IgD-negative memory B cell (primary cell): ENCODE data around the gene CREBBP. TPM values are rescaled to one million over a fixed set of nuclear protein-coding genes. Genes with fewer than 3 reads are reported as not detected.
A peak's percentile ranks its signal among the peaks of the same experiment; 100 is the strongest.
"Not testable (repeated sequence)": the region's sequence is repeated elsewhere in the genome, so short reads cannot be mapped to it uniquely, and the experiment has no call there.

Experiments used
- H3K27ac Mint-ChIP-seq, 3 donors: one replicate each; pipeline ENCODE4 v1.8.0; 2020 to 2022; ENCODE audit warnings: mild to moderate bottlenecking in 3 of 3, mixed read lengths in 3 of 3, moderate library complexity in 1 of 3
- H3K27me3 Mint-ChIP-seq: one replicate; pipeline ENCODE4 v1.8.0; 2021; ENCODE audit warnings: mixed read lengths
- H3K36me3 Mint-ChIP-seq: one replicate; pipeline ENCODE4 v1.8.0; 2020; ENCODE audit warnings: mild to moderate bottlenecking, mixed read lengths
- H3K4me1 Mint-ChIP-seq, 3 donors: one replicate each; pipeline ENCODE4 v1.8.0; 2020 to 2022; ENCODE audit warnings: mixed read lengths in 3 of 3, mild to moderate bottlenecking in 1 of 3
- H3K4me3 Mint-ChIP-seq, 4 donors: one replicate each; pipeline ENCODE4 v1.8.0; 2020 to 2022; ENCODE audit warnings: mild to moderate bottlenecking in 4 of 4, mixed read lengths in 4 of 4, moderate library complexity in 3 of 4
- H3K9me3 Mint-ChIP-seq, 3 donors: one replicate each; pipeline ENCODE4 v1.8.0; 2020 to 2021; ENCODE audit warnings: mixed read lengths in 3 of 3, mild to moderate bottlenecking in 1 of 3
- polyA plus RNA-seq: library from polyadenylated mRNA; unstranded; fragments of 300-500 nt; fragmentation: Illumina TruSeq; gene quantifications from one replicate; pipeline ENCODE4 v1.2.3, GENCODE V29; 2021

CREBBP gene
- polyA plus RNA-seq, 1 donor from 2014 or later, result 18.5 TPM

DNA sequence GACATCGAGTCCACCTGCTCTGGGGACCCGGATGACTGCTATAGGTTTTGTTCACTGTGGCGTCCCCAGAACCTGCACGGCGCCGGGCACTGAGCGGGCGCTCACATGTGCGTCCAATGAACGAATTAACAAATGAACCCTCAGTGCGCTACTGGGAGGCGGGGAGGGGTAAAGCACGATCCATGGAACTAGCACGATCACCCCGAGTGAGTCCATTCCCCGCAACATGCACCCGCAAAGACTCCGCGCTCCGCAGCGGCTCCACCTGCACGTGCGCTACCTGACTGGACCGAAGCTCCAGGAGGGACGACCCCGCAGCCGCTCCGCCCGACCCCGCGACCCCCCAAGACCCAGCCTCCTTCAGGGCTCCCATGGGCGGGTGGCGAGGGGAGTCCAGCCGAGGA, 163.7 kb downstream of the CREBBP start:
- Mint-ChIP-seq H3K27me3 (no peaks in the 10 kb centered on the region), H3K27ac (peak overlapping the region in 2 of 3 donors; percentile 87 to 88), H3K9me3 (peaks cover 0 to 1% (median 0%) of the 10 kb centered on the region in 3 donors), H3K36me3 (no peaks in the 10 kb centered on the region), H3K4me3 (peak overlapping the region; percentile 91 to 97 (median 94)), H3K4me1 (peaks cover 17 to 27% (median 20%) of the 10 kb centered on the region in 3 donors)

DNA sequence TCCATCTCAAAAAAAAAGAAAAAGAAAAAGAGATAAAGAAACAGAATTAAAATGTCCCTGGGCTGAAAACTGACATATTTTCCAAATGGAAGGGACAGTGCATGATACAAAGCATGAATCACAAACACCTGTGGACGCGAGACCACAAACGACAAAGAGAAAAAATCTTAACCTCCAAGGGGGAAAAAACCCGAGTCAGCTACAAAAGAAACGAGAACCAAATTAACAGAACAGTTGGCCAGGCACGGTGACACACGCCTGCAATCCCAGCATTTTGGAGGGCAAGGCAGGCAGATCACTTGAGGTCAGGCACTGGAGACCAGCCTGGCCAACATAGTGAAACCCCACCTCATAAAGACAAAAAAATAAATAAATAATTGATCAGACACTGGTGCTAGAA, 165.1 kb downstream of the CREBBP start:
- no peaks in the 10 kb centered on the region for H3K36me3 Mint-ChIP-seq
- peak overlapping the region in 3 of 4 donors; percentile 30 to 49 (median 40) for H3K4me3 Mint-ChIP-seq

DNA sequence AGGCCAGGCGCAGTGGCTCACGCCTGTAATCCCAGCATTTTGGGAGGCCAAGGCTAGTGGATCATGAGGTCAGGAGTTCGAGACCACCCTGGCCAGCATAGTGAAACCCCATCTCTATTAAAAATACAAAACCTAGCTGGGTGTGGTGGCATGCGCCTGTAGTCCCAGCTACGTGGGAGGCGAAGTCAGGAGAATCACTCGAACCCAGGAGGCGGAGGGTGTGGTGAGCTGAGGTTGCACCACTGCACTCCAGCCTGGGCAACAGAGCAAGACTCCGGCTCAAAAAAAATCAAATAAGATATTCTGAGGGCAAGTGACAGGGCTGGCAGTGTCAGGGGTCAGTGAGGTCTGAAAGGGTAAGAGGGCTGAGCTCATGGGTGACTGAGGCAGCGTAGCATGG, 166.1 kb downstream of the CREBBP start:
- H3K9me3 Mint-ChIP-seq, H3K36me3 Mint-ChIP-seq, H3K27me3 Mint-ChIP-seq: not testable (repeated sequence)
- Mint-ChIP-seq H3K4me3 (peak overlapping the region in 1 of 4 donors; percentile 40), H3K4me1 (peaks cover 17 to 27% (median 23%) of the 10 kb centered on the region in 3 donors), H3K27ac (peak overlapping the region in 2 of 3 donors; percentile 35 to 84)

More for the DNA sequence above, 165.1 kb downstream of the CREBBP start:
- H3K9me3 Mint-ChIP-seq, result peaks cover 0 to under 1% (median 0%) of the 10 kb centered on the region in 3 donors
- H3K27me3 Mint-ChIP-seq, result no peaks in the 10 kb centered on the region
- peaks cover 17 to 27% (median 23%) of the 10 kb centered on the region in 3 donors for H3K4me1 Mint-ChIP-seq
- peak overlapping the region in 1 of 3 donors; percentile 84 for H3K27ac Mint-ChIP-seq

DNA sequence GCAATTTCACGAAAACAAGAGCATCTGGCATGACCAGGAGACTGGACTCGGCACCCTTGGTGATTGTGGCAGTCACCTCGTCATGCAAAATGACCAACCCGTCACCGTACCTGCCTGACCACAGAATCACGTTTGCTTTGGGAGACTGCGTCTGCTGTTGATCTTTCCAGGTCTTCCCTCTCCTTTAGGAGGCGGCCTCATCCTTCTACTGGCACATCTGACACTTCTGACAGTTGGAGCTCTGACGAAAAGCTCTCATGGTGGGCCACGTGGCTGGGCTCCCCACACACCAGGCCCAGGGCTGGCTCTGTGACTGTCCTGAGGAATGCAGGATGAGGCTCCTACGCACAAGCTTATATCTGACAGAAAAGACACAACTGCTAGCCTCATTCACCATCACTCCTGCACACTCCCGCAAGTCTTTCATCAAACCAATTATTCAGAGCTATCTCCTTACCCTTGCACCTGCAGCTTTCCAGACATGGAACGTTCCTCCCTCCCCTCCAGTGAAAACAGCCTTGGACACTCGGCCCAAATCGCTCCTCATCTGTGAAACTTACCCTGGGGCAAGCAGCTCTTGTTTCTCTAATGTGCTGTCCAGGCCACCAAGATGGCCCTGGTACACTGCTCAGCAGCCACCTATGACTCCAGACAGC, 166.8 kb downstream of the CREBBP start:
- Mint-ChIP-seq H3K27ac (peak overlapping the region in 1 of 3 donors; percentile 74), H3K4me3 (peak overlapping the region in 2 of 4 donors; percentile 40 to 49), H3K36me3 (no peaks in the 10 kb centered on the region), H3K4me1 (peaks cover 17 to 27% (median 23%) of the 10 kb centered on the region in 3 donors), H3K9me3 (no peaks in the 10 kb centered on the region), H3K27me3 (no peaks in the 10 kb centered on the region)

DNA sequence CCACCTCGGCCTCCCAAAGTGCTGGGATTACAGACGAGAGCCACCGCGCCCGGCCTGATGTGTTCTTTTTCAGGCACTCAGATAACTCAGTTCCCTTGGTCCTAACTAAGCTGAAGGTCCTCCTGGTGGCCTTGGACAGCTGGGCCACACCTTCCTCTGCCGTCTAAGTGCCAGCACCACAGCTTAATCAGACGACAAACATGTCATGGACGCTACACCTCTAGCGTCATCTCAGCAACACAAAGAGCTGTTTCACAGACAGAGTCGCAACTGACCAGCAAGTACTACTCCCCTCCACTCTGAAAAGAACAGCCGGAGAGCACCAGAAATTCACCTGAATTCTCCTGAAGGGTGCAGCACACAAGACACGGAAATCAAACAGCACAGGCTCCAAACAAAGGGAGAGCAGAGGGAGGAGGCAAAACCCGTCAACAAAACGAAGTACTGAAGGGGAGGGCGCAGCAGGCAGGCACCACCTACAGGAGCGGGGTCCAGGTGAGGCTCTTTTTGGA, 167.6 kb downstream of the CREBBP start:
- Mint-ChIP-seq H3K4me3 (peak overlapping the region in 2 of 4 donors; percentile 4 to 47), H3K9me3 (no peaks in the 10 kb centered on the region), H3K36me3 (no peaks in the 10 kb centered on the region), H3K4me1 (peaks cover 14 to 25% (median 20%) of the 10 kb centered on the region in 3 donors), H3K27me3 (no peaks in the 10 kb centered on the region), H3K27ac (no peak overlapping the region)

DNA sequence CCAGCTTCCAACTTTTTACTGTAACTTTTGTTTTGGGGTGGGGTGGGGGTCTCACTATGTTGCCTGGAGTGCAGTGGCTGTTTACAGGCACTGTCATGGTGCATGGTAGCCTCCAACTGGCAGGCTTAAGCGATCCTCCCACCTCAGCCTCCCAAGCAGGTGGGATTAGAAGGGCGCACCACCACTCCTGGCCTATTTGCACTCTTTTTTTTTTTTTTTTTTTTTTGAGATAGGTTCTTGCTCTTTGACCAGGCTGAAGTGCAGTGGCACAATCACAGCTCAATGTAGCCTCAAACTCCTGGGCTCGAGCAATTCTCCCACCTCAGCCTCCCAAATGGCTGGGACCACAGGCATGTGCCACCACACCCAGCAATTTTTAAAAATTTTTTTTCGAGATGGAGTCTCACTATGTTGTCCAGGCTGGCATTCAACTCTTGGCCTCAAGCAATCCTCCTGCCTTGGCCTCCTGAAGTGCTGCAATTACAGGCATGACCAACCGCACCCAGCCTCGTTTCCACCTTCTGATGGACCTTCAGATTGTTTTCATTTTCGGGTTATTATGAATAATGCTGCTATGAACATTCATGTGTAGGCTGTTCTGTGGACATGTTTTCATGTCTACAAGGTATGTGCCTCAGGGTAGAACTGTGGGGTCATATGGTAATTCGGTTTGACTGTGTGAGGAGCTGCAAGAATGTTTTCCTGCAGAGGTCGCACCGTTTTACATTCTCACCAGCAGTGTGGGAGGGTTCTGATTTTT, 174.1 kb downstream of the CREBBP start:
- Mint-ChIP-seq H3K4me1 (peaks cover 2 to 4% (median 4%) of the 10 kb centered on the region in 3 donors), H3K9me3 (no peaks in the 10 kb centered on the region), H3K4me3 (no peak overlapping the region), H3K27me3 (no peaks in the 10 kb centered on the region), H3K36me3 (peaks cover 4% of the 10 kb centered on the region), H3K27ac (no peak overlapping the region)

DNA sequence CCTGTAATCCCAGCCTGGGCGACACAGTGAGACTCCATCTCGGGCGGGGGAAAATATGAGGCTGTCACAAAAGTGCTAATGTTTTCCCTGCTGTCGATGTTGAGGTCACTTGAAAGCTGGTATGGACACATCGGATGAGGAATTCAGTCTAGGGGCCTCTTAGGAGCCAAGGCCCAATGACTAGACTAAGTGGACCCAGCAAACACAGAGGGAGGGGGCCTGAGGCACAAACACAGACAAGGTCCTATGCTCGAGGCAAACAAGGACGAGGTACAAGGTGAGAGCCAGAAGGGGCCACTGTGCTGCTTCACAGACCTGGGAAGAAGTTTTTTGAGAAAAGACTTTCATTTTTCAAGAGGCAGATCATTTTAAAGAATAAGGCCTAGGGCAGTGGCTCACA, 178.4 kb downstream of the CREBBP start:
- Mint-ChIP-seq H3K36me3 (peaks cover 5% of the 10 kb centered on the region), H3K4me1 (peaks cover 4 to 6% (median 5%) of the 10 kb centered on the region in 3 donors), H3K27ac (no peak overlapping the region), H3K4me3 (no peak overlapping the region), H3K9me3 (no peaks in the 10 kb centered on the region), H3K27me3 (no peaks in the 10 kb centered on the region)

DNA sequence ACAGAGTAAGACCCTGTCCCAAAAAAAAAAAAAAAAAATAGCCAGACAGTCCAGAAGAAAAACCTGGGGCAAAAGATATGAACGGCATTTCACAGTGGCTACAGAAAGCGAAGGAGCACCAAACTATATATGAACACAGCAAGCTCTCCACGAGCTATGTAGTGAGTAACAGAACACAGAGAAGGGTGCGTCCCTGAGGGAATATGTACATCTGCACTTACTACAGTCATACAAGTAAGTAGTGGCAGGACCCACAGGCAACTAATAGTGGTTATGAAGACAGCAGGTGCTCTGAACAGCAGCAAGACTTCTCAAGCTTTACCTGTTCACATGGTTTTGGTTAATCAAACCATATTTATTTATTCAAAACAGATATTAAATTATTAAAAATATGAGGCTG, 179.0 kb downstream of the CREBBP start:
- Mint-ChIP-seq H3K27ac (no peak overlapping the region), H3K27me3 (no peaks in the 10 kb centered on the region), H3K9me3 (no peaks in the 10 kb centered on the region), H3K36me3 (peaks cover 5% of the 10 kb centered on the region), H3K4me3 (peak overlapping the region in 1 of 4 donors; percentile 41), H3K4me1 (peaks cover 4 to 6% (median 5%) of the 10 kb centered on the region in 3 donors)

DNA sequence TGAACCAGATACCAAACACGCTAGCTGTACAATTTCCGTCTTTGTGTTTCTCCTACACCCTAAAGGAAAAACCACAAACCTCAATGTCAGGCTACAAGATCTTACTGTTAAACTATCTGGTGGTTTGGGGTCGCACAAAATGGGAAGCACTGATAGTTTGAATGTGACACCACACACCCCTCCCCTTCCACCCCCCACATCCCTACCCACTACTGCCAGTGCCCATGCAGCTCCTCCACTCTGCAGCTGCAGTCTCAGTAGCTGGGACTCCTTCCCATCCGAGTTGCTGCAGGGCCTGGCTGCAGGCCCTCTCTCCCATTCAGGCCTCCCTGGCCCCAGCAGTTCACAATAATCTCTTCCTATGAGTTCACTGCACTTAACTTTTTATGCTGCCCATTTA, 181.6 kb downstream of the CREBBP start:
- peaks cover 4% of the 10 kb centered on the region for H3K36me3 Mint-ChIP-seq
- no peaks in the 10 kb centered on the region for H3K9me3 Mint-ChIP-seq
- H3K27me3 Mint-ChIP-seq, result no peaks in the 10 kb centered on the region
- no peak overlapping the region for H3K4me3 Mint-ChIP-seq
- no peak overlapping the region for H3K27ac Mint-ChIP-seq
- peaks cover 0 to 8% (median 7%) of the 10 kb centered on the region in 3 donors for H3K4me1 Mint-ChIP-seq

DNA sequence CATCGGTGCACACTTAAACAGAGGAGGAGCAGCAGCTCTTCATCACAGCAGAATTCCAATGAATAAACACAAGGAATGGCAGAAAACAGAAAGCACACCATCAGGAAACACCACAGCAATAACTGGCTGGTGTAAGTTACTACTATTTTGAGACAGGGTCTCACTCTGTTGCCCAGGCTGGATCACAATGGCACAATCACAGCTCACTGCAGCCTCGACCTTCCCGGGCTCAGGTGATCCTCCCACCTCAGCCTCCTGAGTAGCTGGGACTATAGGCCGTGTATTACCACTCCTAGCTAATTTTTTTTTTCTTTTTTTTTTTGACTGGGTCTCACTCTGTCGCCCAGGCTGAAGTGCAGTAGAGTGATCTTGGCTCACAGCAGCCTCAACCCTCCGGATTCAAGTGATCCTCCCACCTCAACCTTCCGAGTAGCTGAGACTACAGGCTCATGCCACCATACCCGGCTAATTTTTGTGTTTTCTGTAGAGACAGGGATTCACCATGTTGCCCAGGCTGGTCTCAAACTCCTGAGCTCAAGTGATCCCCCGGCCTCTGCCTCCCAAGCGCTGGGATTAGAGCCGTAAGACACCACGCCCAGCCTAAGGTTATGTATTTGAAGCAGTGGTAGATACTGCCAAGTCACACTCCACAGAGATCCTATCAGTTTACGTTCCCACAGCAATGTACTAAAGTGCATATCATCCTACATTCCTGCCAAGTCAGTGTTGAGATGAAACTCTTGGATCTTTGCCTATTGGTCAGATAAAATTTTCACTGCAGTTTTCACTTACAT, 183.9 kb downstream of the CREBBP start:
- Mint-ChIP-seq H3K27me3 (no peaks in the 10 kb centered on the region), H3K27ac (no peak overlapping the region)

DNA sequence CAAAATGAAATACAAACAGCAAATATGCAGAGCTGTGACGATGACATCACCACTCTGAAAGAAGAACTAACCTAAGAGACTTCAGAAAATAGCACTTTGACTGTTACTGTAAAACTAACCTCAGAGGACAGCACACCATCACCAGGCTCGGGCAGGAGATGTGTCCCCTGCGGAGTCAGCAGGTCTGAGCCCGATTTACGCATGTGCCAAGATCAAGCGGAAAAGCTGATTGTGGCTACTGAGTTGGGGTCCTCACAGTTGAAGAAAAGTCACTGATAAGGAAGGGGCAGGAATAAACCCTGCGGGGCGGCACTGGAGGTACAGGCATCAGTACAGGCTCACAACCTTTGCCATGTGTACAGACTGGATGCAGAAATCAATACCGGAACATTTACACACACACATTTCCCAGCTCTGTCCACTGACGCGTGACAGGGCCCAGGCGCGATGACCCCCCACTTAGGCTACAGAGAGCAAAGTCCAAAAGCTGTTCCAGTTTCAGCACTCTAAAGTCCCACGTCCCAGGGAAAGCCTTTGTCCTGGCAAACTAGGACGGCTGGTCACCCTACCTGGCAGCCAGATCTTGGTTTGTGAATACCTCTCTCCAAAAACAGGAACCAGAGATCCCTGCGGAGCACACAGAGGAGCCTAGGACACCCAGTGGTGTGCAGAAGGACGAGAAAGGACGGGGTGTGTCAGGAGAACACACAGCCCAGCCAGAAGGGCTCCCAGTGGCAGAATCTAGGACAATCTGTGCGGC, 184.7 kb downstream of the CREBBP start:
- peaks cover 2% of the 10 kb centered on the region for H3K36me3 Mint-ChIP-seq
- H3K9me3 Mint-ChIP-seq, result no peaks in the 10 kb centered on the region
- H3K27ac Mint-ChIP-seq, result no peak overlapping the region
- peak overlapping the region in 1 of 4 donors; percentile 59 for H3K4me3 Mint-ChIP-seq
- H3K27me3 Mint-ChIP-seq, result no peaks in the 10 kb centered on the region
- H3K4me1 Mint-ChIP-seq, result peaks cover under 1 to 7% (median 7%) of the 10 kb centered on the region in 3 donors

More for the DNA sequence above, 183.9 kb downstream of the CREBBP start:
- peaks cover 0 to 7% (median 6%) of the 10 kb centered on the region in 3 donors for H3K4me1 Mint-ChIP-seq
- H3K9me3 Mint-ChIP-seq, result no peaks in the 10 kb centered on the region
- H3K4me3 Mint-ChIP-seq, result peak overlapping the region in 1 of 4 donors; percentile 59
- H3K36me3 Mint-ChIP-seq, result peaks cover 4% of the 10 kb centered on the region

DNA sequence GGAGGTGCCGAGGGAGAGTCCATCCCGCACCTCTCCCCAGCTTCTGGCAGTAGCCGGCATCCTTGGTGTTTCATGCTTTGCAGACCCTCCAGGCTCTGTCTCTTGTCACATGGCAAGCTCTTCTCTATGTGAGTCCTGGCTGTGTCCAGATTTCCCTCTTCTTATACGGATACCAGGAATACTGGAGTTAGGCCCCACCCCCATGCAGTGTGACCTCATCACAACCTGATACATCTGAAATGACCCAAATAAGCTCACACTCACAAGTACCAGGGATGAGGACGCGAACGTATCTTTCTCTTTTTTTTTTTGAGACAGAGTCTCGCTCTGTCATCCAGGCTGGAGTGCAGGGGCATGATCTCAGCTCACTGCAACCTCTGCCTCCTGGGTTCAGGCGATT, 186.5 kb downstream of the CREBBP start:
- Mint-ChIP-seq H3K27ac (no peak overlapping the region), H3K4me3 (no peak overlapping the region), H3K27me3 (no peaks in the 10 kb centered on the region), H3K36me3 (peaks cover 1% of the 10 kb centered on the region), H3K4me1 (peaks cover 6 to 11% (median 9%) of the 10 kb centered on the region in 3 donors), H3K9me3 (no peaks in the 10 kb centered on the region)

DNA sequence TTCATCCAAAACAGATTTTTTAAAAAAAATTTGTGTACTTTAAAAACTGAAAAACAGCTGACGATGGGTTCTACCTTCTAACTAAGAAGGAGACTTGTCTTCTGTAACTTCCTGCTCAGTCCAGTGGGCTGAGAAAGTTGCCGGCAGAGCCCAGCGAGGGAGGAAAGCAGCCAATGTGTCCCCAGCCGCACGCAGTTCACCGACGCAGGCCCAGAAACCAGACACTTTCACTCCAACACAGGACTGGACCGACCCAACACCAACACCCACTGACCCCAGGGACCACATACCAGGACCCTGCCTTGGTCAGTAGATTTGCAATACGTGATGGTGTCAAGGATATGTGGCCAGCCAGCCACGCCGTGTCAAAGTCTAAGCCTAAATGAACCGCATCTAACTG, 188.8 kb downstream of the CREBBP start:
- H3K9me3 Mint-ChIP-seq, result no peaks in the 10 kb centered on the region
- no peak overlapping the region for H3K27ac Mint-ChIP-seq
- H3K36me3 Mint-ChIP-seq, result peaks cover 1% of the 10 kb centered on the region
- H3K27me3 Mint-ChIP-seq, result no peaks in the 10 kb centered on the region
- H3K4me3 Mint-ChIP-seq, result no peak overlapping the region
- peaks cover 6 to 11% (median 7%) of the 10 kb centered on the region in 3 donors for H3K4me1 Mint-ChIP-seq
